ENCODE results near the gene MFRP. TPM values are rescaled to one million over a fixed set of nuclear protein-coding genes. Genes with fewer than 3 reads are reported as not detected.

MFRP gene
- total and polyA plus RNA-seq, 3 donors from 2014 or later: not detected

DNA sequence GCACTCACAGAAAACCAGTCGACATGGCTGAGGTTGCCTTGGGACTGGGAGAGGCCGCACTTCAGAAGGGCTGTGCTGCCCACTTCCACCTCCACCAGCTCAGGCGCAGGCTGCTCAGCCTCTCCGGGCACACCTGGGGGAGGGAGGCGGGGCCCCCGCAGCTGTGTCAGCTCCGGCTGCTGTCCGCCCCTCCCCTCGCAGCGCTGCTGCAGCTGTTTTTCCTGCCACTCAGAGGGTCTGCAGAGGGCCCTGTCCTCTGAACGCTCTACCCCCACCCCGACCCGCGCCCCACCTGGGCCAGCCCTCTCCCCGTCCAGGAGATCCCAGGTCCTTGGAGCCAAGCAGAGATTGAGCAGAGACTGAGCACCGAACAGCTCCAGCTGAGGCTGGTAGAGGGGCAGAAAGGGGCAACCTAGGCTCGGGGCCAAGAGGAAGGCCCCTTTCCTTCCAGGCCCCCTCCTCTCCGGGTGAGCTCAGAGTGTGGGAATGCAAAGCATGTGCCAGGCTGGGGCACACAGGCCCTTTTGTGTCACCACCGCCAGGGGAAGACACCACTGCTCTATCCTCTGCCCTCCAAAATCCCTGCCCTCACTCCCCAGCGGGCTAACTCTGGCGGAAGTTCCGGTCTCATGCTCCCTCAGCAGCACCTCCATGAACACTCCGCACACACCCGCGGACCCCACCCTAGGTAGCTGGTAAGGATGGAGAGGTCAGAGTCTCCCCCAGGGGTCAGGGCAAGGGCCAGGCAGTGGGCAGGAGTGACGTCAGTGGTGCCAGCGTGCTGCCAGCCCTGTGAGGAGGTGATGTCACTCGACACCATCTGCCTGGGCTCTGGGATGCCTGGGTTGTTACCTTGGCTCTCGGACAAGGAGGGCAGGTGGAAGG lies 31.1 kb downstream of the MFRP start:
- Histone ChIP-seq H3K36me3 (ENCODE audit: low read depth, missing control alignments) (no peaks in the 10 kb centered on the region), H3K27me3 (no peaks in the 10 kb centered on the region), H3K9me3 (no peaks in the 10 kb centered on the region), H3K4me1 (peaks cover 25% of the 10 kb centered on the region), H3K4me3 (peak overlapping the region in 1 of 2 donors; percentile 60), H3K27ac (peak overlapping the region; percentile 44 to 73)
- TF ChIP-seq, protein P1, sequence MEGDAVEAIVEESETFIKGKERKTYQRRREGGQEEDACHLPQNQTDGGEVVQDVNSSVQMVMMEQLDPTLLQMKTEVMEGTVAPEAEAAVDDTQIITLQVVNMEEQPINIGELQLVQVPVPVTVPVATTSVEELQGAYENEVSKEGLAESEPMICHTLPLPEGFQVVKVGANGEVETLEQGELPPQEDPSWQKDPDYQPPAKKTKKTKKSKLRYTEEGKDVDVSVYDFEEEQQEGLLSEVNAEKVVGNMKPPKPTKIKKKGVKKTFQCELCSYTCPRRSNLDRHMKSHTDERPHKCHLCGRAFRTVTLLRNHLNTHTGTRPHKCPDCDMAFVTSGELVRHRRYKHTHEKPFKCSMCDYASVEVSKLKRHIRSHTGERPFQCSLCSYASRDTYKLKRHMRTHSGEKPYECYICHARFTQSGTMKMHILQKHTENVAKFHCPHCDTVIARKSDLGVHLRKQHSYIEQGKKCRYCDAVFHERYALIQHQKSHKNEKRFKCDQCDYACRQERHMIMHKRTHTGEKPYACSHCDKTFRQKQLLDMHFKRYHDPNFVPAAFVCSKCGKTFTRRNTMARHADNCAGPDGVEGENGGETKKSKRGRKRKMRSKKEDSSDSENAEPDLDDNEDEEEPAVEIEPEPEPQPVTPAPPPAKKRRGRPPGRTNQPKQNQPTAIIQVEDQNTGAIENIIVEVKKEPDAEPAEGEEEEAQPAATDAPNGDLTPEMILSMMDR (IDR thresholded peaks at IDR 0.05): no peak
- TF ChIP-seq POLR2A (IDR thresholded peaks at IDR 0.05): no peak
- DNase-seq: no peak
- 3 to 12% methylated on average over 12 to 21 of the region's 29 CpGs for WGBS, 2 donors
- intact Hi-C loops (cut with DNase I; ENCODE audit: low total_unique reads): no loop called here

- Histone ChIP-seq H3K9me3 (no peaks in the 10 kb centered on the region), H3K27me3 (no peaks in the 10 kb centered on the region), H3K4me1 (peaks cover 24% of the 10 kb centered on the region), H3K4me3 (peak overlapping the region in 1 of 2 donors; percentile 3), H3K36me3 (ENCODE audit: low read depth, missing control alignments) (no peaks in the 10 kb centered on the region), H3K27ac (no peak overlapping the region)
- no peak for DNase-seq
- WGBS, 2 donors: 65 to 75% methylated on average over 9 to 14 of the region's 18 CpGs
- TF ChIP-seq, protein P1 (IDR thresholded peaks at IDR 0.05): no peak
- TF ChIP-seq POLR2A (IDR thresholded peaks at IDR 0.05): no peak
- intact Hi-C loops (cut with DNase I; ENCODE audit: low total_unique reads): no loop called here
These were observed 31.8 kb downstream of the MFRP start for GRCh38 chr11:119314726-119315125.

DNA sequence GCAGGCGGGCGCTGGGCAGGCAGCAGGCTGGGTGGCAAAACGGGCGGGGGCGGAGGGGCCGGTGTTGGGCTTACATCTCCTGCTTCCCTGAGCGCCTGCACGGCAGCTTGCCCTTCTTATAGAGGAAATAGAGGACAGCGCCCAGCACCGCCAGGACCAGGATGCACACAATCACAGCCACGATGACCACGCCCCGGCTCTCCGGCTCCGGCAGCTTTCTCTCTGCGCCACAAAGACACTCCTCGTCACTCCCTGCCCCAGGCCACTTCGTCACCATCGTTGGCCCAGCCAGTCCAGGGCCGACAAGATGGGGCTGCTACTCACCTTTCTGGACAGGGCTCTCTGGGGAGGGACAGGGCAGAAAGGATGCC lies 35.8 kb downstream of the MFRP start:
- TF ChIP-seq POLR2A (IDR thresholded peaks at IDR 0.05): no peak
- TF ChIP-seq, protein P1 (IDR thresholded peaks at IDR 0.05): no peak
- Histone ChIP-seq H3K4me3 (no peak overlapping the region), H3K9me3 (no peaks in the 10 kb centered on the region), H3K27ac (no peak overlapping the region), H3K27me3 (no peaks in the 10 kb centered on the region), H3K36me3 (ENCODE audit: low read depth, missing control alignments) (no peaks in the 10 kb centered on the region), H3K4me1 (peaks cover 18% of the 10 kb centered on the region)
- intact Hi-C loops (cut with DNase I; ENCODE audit: low total_unique reads): no loop called here
- 88 to 93% methylated on average over 12 to 20 of the region's 20 CpGs for WGBS, 2 donors
- DNase-seq: no peak

GRCh38 chr11:119309953-119310681 lies 36.4 kb downstream of the MFRP start:
- WGBS, 2 donors: 85% methylated on average over 17 of the region's 17 CpGs

More at GRCh38 chr11:119309953-119310681, 36.4 kb downstream of the MFRP start:
- Histone ChIP-seq H3K9me3 (no peaks in the 10 kb centered on the region), H3K27ac (no peak overlapping the region), H3K27me3 (no peaks in the 10 kb centered on the region), H3K36me3 (ENCODE audit: low read depth, missing control alignments) (no peaks in the 10 kb centered on the region), H3K4me3 (no peak overlapping the region), H3K4me1 (peaks cover 13% of the 10 kb centered on the region)
- TF ChIP-seq, protein P1 (IDR thresholded peaks at IDR 0.05): no peak
- no peak for TF ChIP-seq POLR2A (IDR thresholded peaks at IDR 0.05)
- no peak for DNase-seq
- intact Hi-C loops (cut with DNase I; ENCODE audit: low total_unique reads): no loop called here

Data from testis (tissue), 3 donors.